Common myeloid progenitor, CD34-positive (primary cell): ENCODE results near the gene SSR2.

ENCODE experiments used
- CTCF ChIA-PET: fragments of 350-600 bp; sonication (Branson Sonifier 250); formaldehyde crosslinking; loops from one replicate; lab custom pipeline; 2021; ENCODE audit warnings: antibody characterized with exemption; lab: Charles Lee
- POLR2A ChIA-PET: fragments of 350-600 bp; sonication (Branson Sonifier 250); formaldehyde crosslinking; loops from one replicate; lab custom pipeline; 2021; ENCODE audit warnings: antibody characterized with exemption; lab: Charles Lee
- DNase-seq, 3 donors: peaks; one replicate each; pipeline versions ENCODE4 v3.0.0 to v3.0.0-alpha.2; 2013
- H3K27ac ChIP-seq, 2 experiments: 1 replicate in 1 of 2; 2 replicates in 1 of 2; pipeline ENCODE4 v1.7.0; 2013; ENCODE audit warnings: inconsistent platforms in 2 of 2, low read length in 2 of 2, mild to moderate bottlenecking in 2 of 2, low read depth in 1 of 2, moderate library complexity in 1 of 2; ENCODE audit not compliant: severe bottlenecking in 2 of 2, insufficient read depth in 1 of 2, poor library complexity in 1 of 2
- H3K27me3 ChIP-seq, 5 experiments: replicated peaks in 2 of 5; 1 replicate in 3 of 5; 2 replicates in 2 of 5; pipeline versions ENCODE4 v1.6.1 to v1.7.0; 2013; ENCODE audit warnings: low read length in 4 of 5, mild to moderate bottlenecking in 2 of 5, moderate library complexity in 2 of 5, inconsistent platforms in 1 of 5; ENCODE audit not compliant: insufficient read depth in 5 of 5, control insufficient read depth in 4 of 5
- H3K36me3 ChIP-seq, 4 experiments: 1 replicate in 2 of 4; 2 replicates in 2 of 4; pipeline versions ENCODE4 v1.6.1 to v1.7.0; 2013; ENCODE audit warnings: low read length in 3 of 4, control low read depth in 1 of 4, mild to moderate bottlenecking in 1 of 4; ENCODE audit not compliant: control insufficient read depth in 4 of 4, insufficient read depth in 4 of 4
- H3K4me1 ChIP-seq, 4 experiments: 1 replicate in 3 of 4; 2 replicates in 1 of 4; pipeline versions ENCODE4 v1.6.1 to v1.7.1; 2013; ENCODE audit warnings: low read length in 3 of 4, mild to moderate bottlenecking in 3 of 4, control low read depth in 1 of 4, inconsistent platforms in 1 of 4, moderate library complexity in 1 of 4; ENCODE audit not compliant: control insufficient read depth in 4 of 4, insufficient read depth in 4 of 4; ENCODE audit errors: control extremely low read depth in 1 of 4
- H3K4me3 ChIP-seq, 7 experiments: 1 replicate in 4 of 7; 2 replicates in 3 of 7; pipeline versions ENCODE4 v1.5.1 to v1.7.0; 2013; ENCODE audit warnings: mild to moderate bottlenecking in 7 of 7, low read length in 6 of 7, moderate library complexity in 6 of 7, inconsistent platforms in 2 of 7, low read depth in 2 of 7, control low read depth in 1 of 7; ENCODE audit not compliant: insufficient read depth in 4 of 7, control insufficient read depth in 1 of 7; ENCODE audit errors: extremely low read depth in 1 of 7
- H3K9me3 ChIP-seq, 5 experiments: 1 replicate in 4 of 5; 2 replicates in 1 of 5; pipeline versions ENCODE4 v1.6.1 to v1.7.1; 2013; ENCODE audit warnings: low read length in 4 of 5, mild to moderate bottlenecking in 2 of 5, inconsistent platforms in 1 of 5, low read depth in 1 of 5, moderate library complexity in 1 of 5; ENCODE audit not compliant: control insufficient read depth in 4 of 5, insufficient read depth in 2 of 5; ENCODE audit errors: control extremely low read depth in 1 of 5
- WGBS: methylation state at CpG from one replicate; pipeline ENCODE4 v1.1.5; 2013; ENCODE audit not compliant: insufficient coverage; 5-methylcytosine and 5-hydroxymethylcytosine counted together

SSR2 gene

DNA sequence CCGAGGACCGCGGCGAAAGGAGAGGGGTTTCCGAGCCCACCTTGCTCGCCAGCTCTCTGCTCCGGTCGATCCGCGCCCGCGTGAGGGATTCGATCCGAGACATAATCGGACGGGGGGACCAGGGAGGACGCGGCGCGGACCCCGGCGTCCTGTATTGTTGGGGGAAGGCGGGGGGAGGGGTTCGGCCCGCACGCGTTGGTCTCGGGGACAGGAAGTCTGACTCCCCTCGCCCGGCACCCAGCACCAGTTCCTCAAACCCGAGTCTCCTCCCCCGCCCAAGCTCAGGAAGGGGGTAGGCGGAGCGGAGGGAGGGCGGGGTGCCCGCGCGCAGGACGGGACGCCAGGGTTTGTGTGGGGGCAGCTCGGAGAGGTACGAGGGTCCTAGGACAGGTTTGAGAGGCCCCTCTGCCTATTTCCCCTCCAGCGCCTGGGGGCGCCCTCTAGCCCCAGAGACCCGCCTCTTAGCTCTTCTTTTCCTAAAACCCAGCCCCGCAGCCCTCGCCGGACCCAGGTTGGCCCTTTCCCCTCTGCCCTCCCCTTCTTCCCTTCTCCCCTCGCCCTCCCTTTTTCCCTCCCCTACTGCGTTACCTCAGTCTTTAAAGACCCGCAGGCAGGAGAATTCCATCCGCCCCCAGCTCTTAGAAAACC is 42.3 kb downstream of the SSR2 start, which contains the start of gene ARHGEF2:
TSS of gene ARHGEF2 (minus strand) at position 223 of the 648 bp plus-strand sequence. CDS start at position 103, 120 bp downstream.
- peak within 1 kb of the TSS; percentile 87 to 95 for H3K27ac ChIP-seq
- POLR2A ChIA-PET, result interaction anchor here (0.6 to 4.9 kb wide), 7 partner anchors 10 to 215 kb away, joined by 3 to 60 read pairs (median 3); no protein-coding TSS in a partner anchor
- WGBS, result 0% methylated on average over 24 of the region's 52 CpGs
- peaks cover 0 to 9% (median 2%) of the 10 kb centered on the region in 4 experiments for H3K36me3 ChIP-seq
- CTCF ChIA-PET, result interaction anchor here (0.7 to 12.5 kb wide), 7 partner anchors 11 to 41 kb away, joined by 3 to 208 read pairs (median 6); no protein-coding TSS in a partner anchor
- no peaks in the 10 kb centered on the region for H3K27me3 ChIP-seq
- DNase-seq, result peak; percentile 87 to 96 (median 93)
- peak within 1 kb of the TSS; percentile 79 to 99 (median 92) for H3K4me3 ChIP-seq
- H3K9me3 ChIP-seq, result no peaks in the 10 kb centered on the region
- peaks cover 44 to 87% (median 83%) of the 10 kb centered on the region in 4 experiments for H3K4me1 ChIP-seq

DNA sequence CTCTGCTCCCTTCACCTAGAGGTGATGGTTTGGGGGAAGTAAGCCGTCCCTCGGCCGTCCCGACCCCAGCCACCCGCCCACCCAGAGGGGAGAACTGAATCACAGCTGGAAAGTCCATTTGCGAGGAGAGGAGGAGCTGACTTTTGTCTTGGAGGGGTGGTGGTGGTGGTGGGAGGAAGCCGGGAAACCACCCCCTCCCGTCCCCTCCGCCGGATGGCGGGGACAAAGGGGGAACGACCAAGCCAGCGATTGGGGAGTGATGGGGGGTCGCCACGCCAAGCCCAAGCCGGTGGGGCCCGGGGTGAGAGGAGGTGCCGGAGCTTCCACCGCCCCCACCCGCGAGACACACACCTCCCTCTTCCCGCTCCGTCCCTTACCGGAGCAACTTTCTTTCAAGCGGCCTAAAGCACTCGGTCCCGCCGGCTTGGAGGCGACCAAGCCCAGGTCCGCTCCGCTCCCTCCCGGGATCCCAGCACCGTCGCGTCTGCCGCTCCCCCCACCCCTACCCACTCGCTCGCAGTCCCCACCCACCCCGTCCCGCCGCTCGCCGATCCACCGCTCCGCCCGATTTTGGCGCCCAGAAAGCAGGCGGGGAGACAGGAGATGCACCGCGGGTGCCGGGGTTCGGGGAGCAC is 42.9 kb downstream of the SSR2 start:
- H3K9me3 ChIP-seq, result no peaks in the 10 kb centered on the region
- peak overlapping the region; percentile 87 to 95 for H3K27ac ChIP-seq
- POLR2A ChIA-PET, result interaction anchor here (0.6 to 4.9 kb wide), 6 partner anchors 10 to 215 kb away, joined by 3 to 60 read pairs (median 3); partner anchors contain the start of gene KHDC4
- peak overlapping the region; percentile 79 to 99 (median 92) for H3K4me3 ChIP-seq
- H3K36me3 ChIP-seq, result peaks cover 0 to 14% (median 2%) of the 10 kb centered on the region in 4 experiments
- peak in 2 of 3 donors; percentile 26 to 27 for DNase-seq
- H3K27me3 ChIP-seq, result no peaks in the 10 kb centered on the region
- WGBS, result 0% methylated on average over 14 of the region's 52 CpGs
- CTCF ChIA-PET, result interaction anchor here (0.9 to 12.5 kb wide), 8 partner anchors 12 to 40 kb away, joined by 4 to 208 read pairs (median 10); partner anchors contain the start of gene RXFP4
- peaks cover 48 to 86% (median 83%) of the 10 kb centered on the region in 4 experiments for H3K4me1 ChIP-seq

DNA sequence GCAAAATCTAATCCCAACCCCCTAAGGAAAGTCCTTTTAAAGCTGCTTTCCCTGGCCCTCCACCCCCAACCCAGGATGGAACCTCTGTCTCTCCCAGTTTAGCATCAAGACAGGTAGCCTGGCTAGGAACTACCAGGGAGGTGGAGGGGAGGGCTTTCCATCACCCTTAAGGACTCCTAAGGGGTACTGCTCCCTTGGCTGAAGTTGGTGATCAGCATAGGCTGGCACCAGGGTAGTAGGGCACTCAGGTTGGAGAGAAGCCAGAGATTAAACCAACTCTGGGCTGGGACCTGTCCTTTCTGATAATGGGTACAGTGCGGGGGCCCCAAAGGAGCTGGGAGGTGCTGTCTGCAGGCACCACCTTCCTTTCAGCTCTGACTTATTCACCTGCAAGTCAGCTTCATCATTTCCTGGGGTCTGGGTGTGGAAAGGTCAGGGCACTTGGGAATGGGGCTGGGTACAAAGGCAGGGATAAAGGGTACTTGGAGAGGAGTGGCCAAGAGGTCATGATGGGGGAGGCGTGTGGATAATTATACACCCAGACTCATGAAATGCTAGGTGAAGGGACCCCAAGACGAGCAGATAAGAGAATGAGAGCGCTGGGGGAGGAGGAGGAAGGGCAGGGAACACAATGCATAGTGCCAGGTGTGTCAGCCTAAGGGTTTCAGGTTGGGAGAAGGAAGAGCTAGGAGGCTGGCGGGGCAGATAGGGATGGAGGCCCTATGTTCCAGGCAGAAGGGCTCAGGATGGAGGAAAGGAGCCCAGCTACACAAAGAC is 43.6 kb downstream of the SSR2 start:
- H3K27me3 ChIP-seq, result no peaks in the 10 kb centered on the region
- peak in 1 of 3 donors; percentile 31 for DNase-seq

DNA sequence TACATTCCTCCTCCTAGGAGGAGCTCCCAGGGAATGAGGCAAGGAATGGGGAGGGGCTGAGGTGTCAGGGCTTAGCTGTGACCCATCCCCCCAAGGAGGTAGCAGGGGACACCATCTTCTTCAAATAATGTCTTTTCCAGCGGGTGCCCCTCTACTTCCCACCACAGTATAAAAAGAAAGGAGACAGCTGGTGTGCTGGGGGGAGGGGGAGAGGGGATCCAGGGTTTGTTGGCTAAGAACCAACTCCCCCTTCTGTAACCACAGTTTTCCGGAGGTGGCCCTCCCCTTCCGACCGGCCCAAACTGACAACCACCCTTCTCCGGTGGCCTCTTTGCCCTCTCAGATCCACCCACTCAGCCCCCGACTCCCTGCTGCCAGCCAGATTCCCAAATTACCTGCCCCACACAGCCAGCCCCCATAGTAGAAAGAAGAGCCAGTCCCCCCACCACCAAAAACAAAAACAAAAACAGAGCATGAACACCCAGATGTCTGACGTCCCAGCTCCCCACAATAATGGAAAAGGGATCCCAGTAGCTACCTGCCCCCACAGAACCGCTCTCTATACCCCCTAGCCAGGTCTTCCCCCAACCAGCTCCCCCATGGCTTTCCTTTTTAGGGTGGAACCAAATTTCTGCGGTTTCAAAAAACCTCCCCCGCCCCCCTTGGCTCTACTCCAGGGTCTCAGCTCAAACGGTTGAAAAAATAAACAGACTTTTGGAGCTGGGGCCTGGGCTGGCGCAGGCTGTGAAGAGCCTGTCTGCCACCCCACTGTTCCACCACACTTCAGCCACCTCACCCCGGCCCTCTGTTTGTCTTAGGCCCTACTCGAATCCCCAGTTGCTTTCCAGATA is 44.5 kb downstream of the SSR2 start:
- Histone ChIP-seq H3K27me3 (no peaks in the 10 kb centered on the region), H3K4me3 (peak overlapping the region; percentile 79 to 99 (median 92)), H3K4me1 (peaks cover 46 to 87% (median 84%) of the 10 kb centered on the region in 4 experiments), H3K27ac (peak overlapping the region; percentile 87 to 95), H3K36me3 (peaks cover 0 to 24% (median 5%) of the 10 kb centered on the region in 4 experiments), H3K9me3 (no peaks in the 10 kb centered on the region)
- DNase-seq, result peak; percentile 86 to 96 (median 96)
- WGBS, result 0% methylated on average over 10 of the region's 14 CpGs
- CTCF ChIA-PET, result interaction anchor here (0.6 to 12.5 kb wide), 12 partner anchors 8 to 512 kb away, joined by 3 to 208 read pairs (median 4); partner anchors contain the start of gene RXFP4
- POLR2A ChIA-PET, result interaction anchor here (1.5 to 4.9 kb wide), 4 partner anchors 8 to 42 kb away, joined by 4 to 60 read pairs (median 8); partner anchors contain the start of gene KHDC4

More for the DNA sequence above, 43.6 kb downstream of the SSR2 start:
- peak overlapping the region; percentile 87 to 95 for H3K27ac ChIP-seq
- POLR2A ChIA-PET, result interaction anchor here (0.9 to 4.9 kb wide), 6 partner anchors 9 to 43 kb away, joined by 3 to 60 read pairs (median 6); partner anchors contain the start of gene KHDC4
- peak overlapping the region; percentile 79 to 99 (median 92) for H3K4me3 ChIP-seq
- H3K4me1 ChIP-seq, result peaks cover 51 to 87% (median 84%) of the 10 kb centered on the region in 4 experiments
- 0% methylated on average over 4 of the region's 5 CpGs for WGBS
- peaks cover 0 to 21% (median 4%) of the 10 kb centered on the region in 4 experiments for H3K36me3 ChIP-seq
- CTCF ChIA-PET, result interaction anchor here (0.6 to 12.5 kb wide), 12 partner anchors 12 to 511 kb away, joined by 3 to 208 read pairs (median 6); partner anchors contain the start of gene RXFP4
- no peaks in the 10 kb centered on the region for H3K9me3 ChIP-seq

DNA sequence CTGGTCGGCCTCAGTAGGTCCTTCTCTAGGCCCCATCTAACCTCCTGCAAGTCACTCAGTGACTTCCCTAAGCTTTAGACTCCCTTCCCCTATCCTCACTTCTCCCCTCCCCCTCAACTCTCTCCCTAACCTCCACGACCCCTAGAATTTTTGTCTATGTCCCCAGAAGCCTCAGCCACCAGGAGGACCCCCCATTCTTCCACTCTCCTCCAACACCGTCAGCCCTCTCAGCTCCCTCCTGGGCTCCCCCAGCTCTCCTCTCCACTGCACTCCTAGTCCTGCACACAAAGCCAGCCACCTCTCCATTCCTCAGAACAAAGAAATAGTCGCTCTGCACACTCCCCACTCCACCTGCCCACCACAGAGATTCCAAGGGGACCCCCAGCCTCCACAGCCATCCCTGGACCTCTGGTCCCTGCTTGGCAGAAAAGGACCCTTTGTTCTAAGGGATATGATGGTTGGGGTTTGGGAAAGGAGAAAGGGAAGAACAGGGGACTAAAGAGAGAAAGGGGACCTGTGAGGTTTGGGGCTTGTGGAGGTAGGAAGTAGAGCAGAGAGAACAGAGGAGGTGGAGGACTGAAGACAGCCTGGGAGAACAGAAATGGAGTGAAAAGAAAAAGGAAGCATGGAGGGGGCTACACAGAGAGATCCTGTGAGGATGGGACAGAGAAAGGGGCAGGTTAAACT is 45.2 kb downstream of the SSR2 start:
- Histone ChIP-seq H3K4me1 (peaks cover 40 to 87% (median 84%) of the 10 kb centered on the region in 4 experiments), H3K9me3 (no peaks in the 10 kb centered on the region), H3K27me3 (no peaks in the 10 kb centered on the region), H3K4me3 (peak overlapping the region; percentile 79 to 99 (median 92)), H3K36me3 (peaks cover 0 to 24% (median 5%) of the 10 kb centered on the region in 4 experiments), H3K27ac (peak overlapping the region; percentile 87 to 95)
- DNase-seq, result no peak
- 0% methylated on average over 4 of the region's 4 CpGs for WGBS
- CTCF ChIA-PET, result interaction anchor here (0.9 to 12.5 kb wide), 10 partner anchors 9 to 38 kb away, joined by 3 to 208 read pairs (median 4); no protein-coding TSS in a partner anchor
- POLR2A ChIA-PET, result interaction anchor here (0.7 to 4.9 kb wide), 5 partner anchors 8 to 41 kb away, joined by 3 to 60 read pairs (median 8); partner anchors contain the start of gene KHDC4
